CD4-positive, alpha-beta T cell (primary cell): Measurements from ENCODE around the gene BICRA. TPM values are rescaled to one million over a fixed set of nuclear protein-coding genes. Genes with fewer than 3 reads are reported as not detected.

Experiments used
- ATAC-seq: fragments of 200-7000 bp; cut with Tn5 transposase; one replicate; pipeline ENCODE4 v1.10.0; 2022; ENCODE audit warnings: mild to moderate bottlenecking; ENCODE audit not compliant: poor library complexity
- CTCF ChIA-PET: fragments of 350-600 bp; sonication (Branson Sonifier 250); formaldehyde crosslinking; loops from one replicate; lab custom pipeline; 2021; ENCODE audit warnings: antibody characterized with exemption, inconsistent platforms; lab: Charles Lee
- POLR2A ChIA-PET: fragments of 350-600 bp; sonication (Branson Sonifier 250); formaldehyde crosslinking; loops from one replicate; lab custom pipeline; 2021; ENCODE audit warnings: antibody characterized with exemption, inconsistent platforms; lab: Charles Lee
- DNase-seq, 14 experiments: peaks; one replicate each; pipeline ENCODE4 v3.0.0-alpha.2; 2013 to 2020; ENCODE audit warnings: mixed read lengths in 2 of 14
- H3K27ac ChIP-seq, 2 donors: one replicate each; pipeline versions ENCODE4 v1.5.1 to v1.7.0; 2013; ENCODE audit warnings: low read length in 2 of 2, low read depth in 1 of 2, mild to moderate bottlenecking in 1 of 2
- H3K27me3 ChIP-seq, 2 experiments: 1 replicate in 1 of 2; 2 replicates in 1 of 2; pipeline versions ENCODE4 v1.6.1 to v1.7.0; 2013; ENCODE audit warnings: low read length in 2 of 2, control low read depth in 1 of 2, mild to moderate bottlenecking in 1 of 2, moderate library complexity in 1 of 2; ENCODE audit not compliant: insufficient read depth in 2 of 2, control insufficient read depth in 1 of 2
- H3K36me3 ChIP-seq: one replicate; pipeline ENCODE4 v1.6.1; 2013; ENCODE audit warnings: low read length, control low read depth; ENCODE audit not compliant: insufficient read depth
- H3K4me1 ChIP-seq: one replicate; pipeline ENCODE4 v1.6.1; 2013; ENCODE audit warnings: low read length, control low read depth; ENCODE audit not compliant: insufficient read depth
- H3K4me3 ChIP-seq: one replicate; pipeline ENCODE4 v1.5.1; 2013; ENCODE audit warnings: mild to moderate bottlenecking, low read length, moderate library complexity
- H3K9me3 ChIP-seq, 2 experiments: 1 replicate in 1 of 2; 2 replicates in 1 of 2; pipeline versions ENCODE4 v1.6.1 to v1.7.0; 2013; ENCODE audit warnings: low read length in 2 of 2, mild to moderate bottlenecking in 2 of 2, control low read depth in 1 of 2, moderate library complexity in 1 of 2; ENCODE audit not compliant: control insufficient read depth in 1 of 2, insufficient read depth in 1 of 2
- H3K27ac Mint-ChIP-seq: one replicate; pipeline ENCODE4 v1.8.0; 2020; ENCODE audit warnings: mixed read lengths
- H3K27me3 Mint-ChIP-seq: one replicate; pipeline ENCODE4 v1.8.0; 2021; ENCODE audit warnings: mixed read lengths
- H3K36me3 Mint-ChIP-seq: one replicate; pipeline ENCODE4 v1.8.0; 2021; ENCODE audit warnings: low read depth, mixed read lengths
- H3K4me1 Mint-ChIP-seq: one replicate; pipeline ENCODE4 v1.8.0; 2021; ENCODE audit warnings: low read depth, mixed read lengths
- H3K4me3 Mint-ChIP-seq: one replicate; pipeline ENCODE4 v1.8.0; 2020; ENCODE audit warnings: mild to moderate bottlenecking, mixed read lengths
- H3K9me3 Mint-ChIP-seq: one replicate; pipeline ENCODE4 v1.8.0; 2020; ENCODE audit warnings: mixed read lengths
- CTCF ChIP-seq: fragments of 200-600 bp; IDR thresholded peaks from one replicate; pipeline ENCODE4 v1.8.0; 2022; ENCODE audit warnings: antibody characterized with exemption, mild to moderate bottlenecking
- intact Hi-C, 2 experiments: fragments of 100-400 bp; cut with DNase I in 1 of 2; cut with micrococcal nuclease in 1 of 2; formaldehyde crosslinking; loops; one replicate each; pipeline versions ENCODE4 v1.15.1 to v1.9.0; 2023 to 2025; cut with DNase I, micrococcal nuclease
- total RNA-seq, 174 experiments: library from RNA in 2 of 174; stranded (reverse) in 2 of 174; gene quantifications; one replicate each; pipeline ENCODE4 v1.2.3 and lab custom pipeline; 2021 to 2026

The BICRA gene
- total RNA-seq, 2 experiments from 2014 or later, result 21.2 to 22.0 TPM

DNA sequence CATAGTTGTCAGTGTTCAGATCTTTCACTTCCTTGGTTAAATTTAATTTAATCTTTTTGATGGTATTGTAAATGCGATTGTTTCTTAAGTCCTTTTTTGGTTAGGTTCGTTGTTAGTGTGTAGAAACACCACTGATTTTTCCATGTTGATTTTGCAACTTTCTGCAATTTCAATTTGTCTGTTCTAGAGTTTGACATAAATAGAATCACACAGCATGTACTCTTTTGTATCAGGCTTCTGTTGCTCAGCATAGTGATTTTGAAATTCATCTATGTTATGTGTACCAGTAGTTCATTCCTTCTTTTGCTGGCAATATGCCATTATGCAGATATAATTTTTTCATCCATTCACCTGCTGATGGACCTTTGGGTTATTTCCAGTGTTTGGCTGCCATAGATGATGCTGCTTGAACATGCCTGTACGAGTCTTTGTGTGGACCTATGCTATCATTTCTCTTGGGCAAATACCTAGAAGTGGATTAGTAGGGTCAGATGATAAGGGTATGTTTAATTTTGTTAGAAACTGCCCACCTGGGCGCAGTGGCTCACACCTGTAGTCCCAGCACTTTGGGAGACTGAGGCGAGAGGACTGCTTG, 33.1 kb downstream of the BICRA start:
- ChIA-PET CTCF (no interaction called here), POLR2A (no interaction called here)
- no peak for DNase-seq
- H3K4me1 Mint-ChIP-seq, result peaks cover 38% of the 10 kb centered on the region
- H3K27me3 ChIP-seq, result no peaks in the 10 kb centered on the region
- no peak overlapping the region for H3K27ac Mint-ChIP-seq
- no peak overlapping the region for H3K27ac ChIP-seq
- intact Hi-C loops, result no loop called here
- no peaks in the 10 kb centered on the region for H3K27me3 Mint-ChIP-seq
- H3K4me3 Mint-ChIP-seq, result no peak overlapping the region
- H3K36me3 ChIP-seq, result peaks cover 22% of the 10 kb centered on the region
- no peak for ATAC-seq
- H3K9me3 Mint-ChIP-seq, result no peaks in the 10 kb centered on the region
- H3K36me3 Mint-ChIP-seq, result peaks cover 31% of the 10 kb centered on the region
- H3K4me3 ChIP-seq, result no peak overlapping the region
- H3K4me1 ChIP-seq, result peaks cover 11% of the 10 kb centered on the region
- no peak for TF ChIP-seq CTCF
- H3K9me3 ChIP-seq, result no peaks in the 10 kb centered on the region

- no peak overlapping the region for H3K27ac Mint-ChIP-seq
- no peak overlapping the region for H3K27ac ChIP-seq
- peaks cover 21% of the 10 kb centered on the region for H3K36me3 ChIP-seq
- H3K4me3 Mint-ChIP-seq, result no peak overlapping the region
- no peak for DNase-seq
- no peak for TF ChIP-seq CTCF
- H3K4me3 ChIP-seq, result no peak overlapping the region
- intact Hi-C loops, result no loop called here
- no peaks in the 10 kb centered on the region for H3K27me3 ChIP-seq
- H3K9me3 ChIP-seq, result peaks cover 0 to 3% of the 10 kb centered on the region in 2 experiments
- peaks cover 44% of the 10 kb centered on the region for H3K36me3 Mint-ChIP-seq
- peaks cover 15% of the 10 kb centered on the region for H3K4me1 ChIP-seq
- ATAC-seq, result no peak
- POLR2A ChIA-PET, result no interaction called here
- peaks cover 41% of the 10 kb centered on the region for H3K4me1 Mint-ChIP-seq
- CTCF ChIA-PET, result no interaction called here
- H3K27me3 Mint-ChIP-seq, result no peaks in the 10 kb centered on the region
- H3K9me3 Mint-ChIP-seq, result no peaks in the 10 kb centered on the region
Observed at GRCh38 chr19:47643281-47643680, 34.3 kb downstream of the BICRA start.

DNA sequence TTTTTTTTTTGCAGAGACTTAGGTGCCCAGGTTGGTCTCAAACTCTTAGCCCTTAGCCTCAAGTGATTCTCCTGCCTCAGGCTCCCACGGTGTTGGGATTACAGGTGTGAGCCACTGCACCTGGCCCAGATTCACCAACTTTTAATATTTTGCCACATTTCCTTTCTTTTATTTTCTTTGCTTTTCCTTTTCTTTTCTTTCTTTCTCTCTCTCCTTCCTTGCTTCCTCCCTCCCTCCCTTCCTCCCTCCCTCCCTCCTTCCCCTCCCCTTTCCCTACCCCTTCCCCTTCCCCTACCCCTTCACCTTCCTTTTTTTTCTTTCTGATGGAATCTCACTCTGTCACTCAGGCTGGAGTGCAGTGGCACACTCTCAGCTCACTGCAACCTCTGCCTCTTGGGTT, 35.3 kb downstream of the BICRA start:
- intact Hi-C loops, result no loop called here
- Mint-ChIP-seq H3K36me3 (peaks cover 47% of the 10 kb centered on the region), H3K4me3 (no peak overlapping the region), H3K27ac (no peak overlapping the region), H3K27me3 (no peaks in the 10 kb centered on the region), H3K9me3 (no peaks in the 10 kb centered on the region), H3K4me1 (peaks cover 42% of the 10 kb centered on the region)
- DNase-seq (no peak), ATAC-seq (no peak)
- CTCF ChIA-PET, result no interaction called here
- Histone ChIP-seq H3K36me3 (peaks cover 21% of the 10 kb centered on the region), H3K9me3 (peaks cover 0 to 10% of the 10 kb centered on the region in 2 experiments), H3K4me1 (peaks cover 15% of the 10 kb centered on the region), H3K27ac (no peak overlapping the region), H3K27me3 (no peaks in the 10 kb centered on the region), H3K4me3 (no peak overlapping the region)
- POLR2A ChIA-PET, result no interaction called here
- TF ChIP-seq CTCF, result no peak
